HepG2 (cell line): Measurements from ENCODE around the gene CYP2W1. TPM values are rescaled to one million over a fixed set of nuclear protein-coding genes. Genes with fewer than 3 reads are reported as not detected.
A peak's percentile ranks its signal among the peaks of the same experiment; 100 is the strongest.

Experiments
- AKNA ChIP-seq: sonication (generic); formaldehyde crosslinking; IDR thresholded peaks from 2 replicates; pipeline ENCODE4 v1.4.0; 2020; ENCODE audit warnings: missing genetic modification reagents, borderline replicate concordance
- BATF2 ChIP-seq: sonication (generic); formaldehyde crosslinking; IDR thresholded peaks from 2 replicates; pipeline ENCODE4 v1.8.0; 2022; ENCODE audit warnings: mild to moderate bottlenecking, missing genetic modification reagents, moderate library complexity
- CAMTA2 ChIP-seq: sonication (generic); formaldehyde crosslinking; IDR thresholded peaks from 2 replicates; pipeline ENCODE4 v1.4.0; 2020; ENCODE audit warnings: mild to moderate bottlenecking, missing genetic modification reagents, borderline replicate concordance
- HNRNPLL ChIP-seq: fragments of 200-400 bp; formaldehyde crosslinking; IDR thresholded peaks from 2 replicates; pipeline ENCODE4 v1.6.1; 2017; ENCODE audit warnings: mild to moderate bottlenecking, low read depth, low read length; ENCODE audit not compliant: poor library complexity, severe bottlenecking
- HOXA3 ChIP-seq: sonication (generic); formaldehyde crosslinking; IDR thresholded peaks from 2 replicates; pipeline ENCODE4 v1.5.0; 2020; ENCODE audit warnings: missing genetic modification reagents
- KDM2A ChIP-seq: sonication (generic); formaldehyde crosslinking; IDR thresholded peaks from 2 replicates; pipeline ENCODE4 v1.4.0; 2020; ENCODE audit warnings: low read depth, missing genetic modification reagents, borderline replicate concordance
- MAZ ChIP-seq, 2 experiments: sonication (generic) in 1 of 2; formaldehyde crosslinking in 1 of 2; IDR thresholded peaks; 2 replicates each; pipeline versions ENCODE4 v1.5.0 to v1.6.1; 2012 to 2020; ENCODE audit warnings: low read depth in 2 of 2, mild to moderate bottlenecking in 2 of 2, borderline replicate concordance in 1 of 2, improper control_type of control experiment in 1 of 2, low read length in 1 of 2, missing genetic modification reagents in 1 of 2, moderate library complexity in 1 of 2
- MEIS2 ChIP-seq: sonication (generic); formaldehyde crosslinking; IDR thresholded peaks from 2 replicates; pipeline ENCODE4 v1.9.0; 2021; ENCODE audit warnings: mild to moderate bottlenecking, missing genetic modification reagents
- MTF2 ChIP-seq: sonication (generic); formaldehyde crosslinking; IDR thresholded peaks from 2 replicates; pipeline ENCODE4 v1.5.0; 2020; ENCODE audit warnings: missing genetic modification reagents, borderline replicate concordance
- TOPORS ChIP-seq: sonication (generic); formaldehyde crosslinking; IDR thresholded peaks from 2 replicates; pipeline ENCODE4 v1.8.0; 2023; ENCODE audit warnings: mild to moderate bottlenecking, missing genetic modification reagents
- U2AF1 ChIP-seq: fragments of 200-400 bp; formaldehyde crosslinking; optimal IDR thresholded peaks from 2 replicates; pipeline ENCODE3; 2017; ENCODE audit warnings: mild to moderate bottlenecking, low read depth, low read length
- ZNF331 ChIP-seq: sonication (generic); formaldehyde crosslinking; IDR thresholded peaks from 2 replicates; pipeline ENCODE4 v1.4.0; 2020; ENCODE audit warnings: missing genetic modification reagents
- ZNF713 ChIP-seq: sonication (generic); formaldehyde crosslinking; IDR thresholded peaks from 2 replicates; pipeline ENCODE4 v1.4.0; 2020; ENCODE audit warnings: mild to moderate bottlenecking, missing genetic modification reagents
- ZNF784 ChIP-seq: sonication (generic); formaldehyde crosslinking; IDR thresholded peaks from 2 replicates; pipeline ENCODE4 v1.5.1; 2020; ENCODE audit warnings: missing genetic modification reagents, mild to moderate bottlenecking, borderline replicate concordance
- polyA plus RNA-seq, 8 experiments: library from polyadenylated mRNA; depleted of rRNA in 3 of 8; stranded (reverse) in 7 of 8; unstranded in 1 of 8; fragments of >200 nt; fragmentation: Illumina TruSeq in 4 of 8; extraction: Trizol in 4 of 8; gene quantifications; 2 replicates each; pipeline versions ENCODE4 v1.2.1 to v1.2.3, GENCODE V29; 2011 to 2016; ENCODE audit warnings: low read depth in 4 of 8, missing spikeins in 1 of 8, mixed read lengths in 1 of 8; ENCODE audit not compliant: insufficient read depth in 1 of 8
- total RNA-seq, 5 experiments: library from RNA; depleted of rRNA; stranded (reverse); fragments of >200 nt; fragmentation: Illumina TruSeq; extraction: Trizol; gene quantifications; 2 replicates each; pipeline ENCODE4 v1.2.3, GENCODE V29; 2016; ENCODE audit warnings: low read depth in 1 of 5
- TF ChIP-seq, protein P1 (sequence below): sonication (generic); formaldehyde crosslinking; IDR thresholded peaks from 2 replicates; pipeline ENCODE4 v1.8.1; 2022; ENCODE audit warnings: mild to moderate bottlenecking, missing genetic modification reagents
- TF ChIP-seq, protein P2 (sequence below): sonication (generic); formaldehyde crosslinking; IDR thresholded peaks from 2 replicates; pipeline ENCODE4 v1.8.0; 2023; ENCODE audit warnings: mild to moderate bottlenecking, missing genetic modification reagents

The CYP2W1 gene
- total and polyA plus RNA-seq, 2 of the 13 experiments (the other 11 are each of a cell fraction or from before 2014, with no cell fraction given): 19.5 to 31.7 TPM

- peak; percentile 4 for TF ChIP-seq HNRNPLL
- TF ChIP-seq U2AF1: peak; percentile 61
- TF ChIP-seq ZNF331 (CRISPR knock-in tag): no peak
- TF ChIP-seq HOXA3 (CRISPR knock-in tag): 0 out of 2 replicates have a peak, but pooled peaks have one; percentile 4
- no peak for TF ChIP-seq AKNA (CRISPR knock-in tag)
- TF ChIP-seq KDM2A (CRISPR knock-in tag): peak; percentile 63; the same call in 1 of the 2 replicates
- TF ChIP-seq MEIS2: no peak
- TF ChIP-seq MAZ (IDR thresholded peaks at IDR 0.05; ENCODE audit: borderline replicate concordance, low read depth, low read length): no peak
- TF ChIP-seq MAZ (CRISPR knock-in tag; IDR thresholded peaks at IDR 0.05; ENCODE audit: low read depth): no peak
- 0 out of 2 replicates have a peak, but pooled peaks have one; percentile 23 for TF ChIP-seq BATF2 (CRISPR knock-in tag)
- TF ChIP-seq, protein P1, sequence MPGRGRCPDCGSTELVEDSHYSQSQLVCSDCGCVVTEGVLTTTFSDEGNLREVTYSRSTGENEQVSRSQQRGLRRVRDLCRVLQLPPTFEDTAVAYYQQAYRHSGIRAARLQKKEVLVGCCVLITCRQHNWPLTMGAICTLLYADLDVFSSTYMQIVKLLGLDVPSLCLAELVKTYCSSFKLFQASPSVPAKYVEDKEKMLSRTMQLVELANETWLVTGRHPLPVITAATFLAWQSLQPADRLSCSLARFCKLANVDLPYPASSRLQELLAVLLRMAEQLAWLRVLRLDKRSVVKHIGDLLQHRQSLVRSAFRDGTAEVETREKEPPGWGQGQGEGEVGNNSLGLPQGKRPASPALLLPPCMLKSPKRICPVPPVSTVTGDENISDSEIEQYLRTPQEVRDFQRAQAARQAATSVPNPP (CRISPR knock-in tag): peak; percentile 31; the same call in 1 of the 2 replicates
- TF ChIP-seq TOPORS (CRISPR knock-in tag): peak; percentile 55; the same call in 1 of the 2 replicates
- TF ChIP-seq MTF2: no peak
- TF ChIP-seq, protein P2, sequence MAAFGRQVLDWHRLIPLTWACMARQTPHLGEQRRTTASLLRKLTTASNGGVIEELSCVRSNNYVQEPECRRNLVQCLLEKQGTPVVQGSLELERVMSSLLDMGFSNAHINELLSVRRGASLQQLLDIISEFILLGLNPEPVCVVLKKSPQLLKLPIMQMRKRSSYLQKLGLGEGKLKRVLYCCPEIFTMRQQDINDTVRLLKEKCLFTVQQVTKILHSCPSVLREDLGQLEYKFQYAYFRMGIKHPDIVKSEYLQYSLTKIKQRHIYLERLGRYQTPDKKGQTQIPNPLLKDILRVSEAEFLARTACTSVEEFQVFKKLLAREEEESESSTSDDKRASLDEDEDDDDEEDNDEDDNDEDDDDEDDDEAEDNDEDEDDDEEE (CRISPR knock-in tag): 0 out of 2 replicates have a peak, but pooled peaks have one; percentile 56
- no peak for TF ChIP-seq ZNF713 (CRISPR knock-in tag)
- 0 out of 2 replicates have a peak, but pooled peaks have one; percentile 51 for TF ChIP-seq CAMTA2 (CRISPR knock-in tag)
- TF ChIP-seq ZNF784 (CRISPR knock-in tag): no peak; the same call in 1 of the 2 replicates
These were observed 9.0 kb downstream of the CYP2W1 start (continued) for GRCh38 chr7:991729-992656.
